HG03039 (cell line): ENCODE data around the gene TMEM135.
"Not testable (repeated sequence)": the region's sequence is repeated elsewhere in the genome, so short reads cannot be mapped to it uniquely, and the experiment has no call there.

ENCODE experiments used
- ATAC-seq: cut with Tn5 transposase; IDR thresholded peaks from one replicate; pipeline ENCODE4 v1.9.1; 2021; ENCODE audit warnings: mild to moderate bottlenecking, moderate library complexity; ENCODE audit not compliant: unreplicated experiment

TMEM135 gene

DNA sequence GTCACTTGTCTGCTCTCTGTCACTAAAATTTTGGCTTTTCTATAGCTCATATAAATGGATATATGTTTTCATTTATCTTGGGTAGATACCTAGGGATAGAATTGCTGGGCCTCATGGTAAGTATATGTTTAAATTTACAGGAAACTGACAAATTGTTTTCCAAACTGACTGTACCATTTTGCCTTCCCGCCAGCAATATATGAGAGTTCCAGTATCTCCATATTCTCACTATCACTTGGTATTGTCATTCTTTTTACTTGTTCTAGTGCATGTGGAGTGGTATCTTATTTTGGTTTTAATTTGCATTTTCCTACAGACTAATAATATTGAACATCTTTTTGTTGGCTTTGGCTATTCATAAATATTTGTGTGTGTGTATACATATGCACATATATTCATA lies 101.7 kb downstream of the TMEM135 start:
- ATAC-seq, result no peak

DNA sequence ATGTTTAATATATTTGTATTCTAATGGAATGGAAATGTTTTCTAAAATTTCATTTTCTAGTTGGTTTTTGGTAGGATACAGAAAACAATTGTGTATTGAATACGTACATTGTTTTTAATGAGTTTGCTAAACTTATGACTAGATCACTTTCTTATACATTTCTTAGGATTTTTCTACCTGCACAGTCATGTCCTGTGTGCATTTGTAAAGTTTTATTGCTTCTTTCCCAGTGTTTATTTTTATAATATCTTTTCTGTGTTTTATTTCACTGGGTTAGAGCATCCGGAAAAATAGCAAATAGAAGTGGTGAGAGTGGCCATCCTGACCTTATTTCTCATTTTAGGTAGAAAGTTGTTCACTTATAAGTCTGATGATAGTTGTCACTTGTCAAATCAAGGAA lies 103.6 kb downstream of the TMEM135 start:
- ATAC-seq, result no peak

DNA sequence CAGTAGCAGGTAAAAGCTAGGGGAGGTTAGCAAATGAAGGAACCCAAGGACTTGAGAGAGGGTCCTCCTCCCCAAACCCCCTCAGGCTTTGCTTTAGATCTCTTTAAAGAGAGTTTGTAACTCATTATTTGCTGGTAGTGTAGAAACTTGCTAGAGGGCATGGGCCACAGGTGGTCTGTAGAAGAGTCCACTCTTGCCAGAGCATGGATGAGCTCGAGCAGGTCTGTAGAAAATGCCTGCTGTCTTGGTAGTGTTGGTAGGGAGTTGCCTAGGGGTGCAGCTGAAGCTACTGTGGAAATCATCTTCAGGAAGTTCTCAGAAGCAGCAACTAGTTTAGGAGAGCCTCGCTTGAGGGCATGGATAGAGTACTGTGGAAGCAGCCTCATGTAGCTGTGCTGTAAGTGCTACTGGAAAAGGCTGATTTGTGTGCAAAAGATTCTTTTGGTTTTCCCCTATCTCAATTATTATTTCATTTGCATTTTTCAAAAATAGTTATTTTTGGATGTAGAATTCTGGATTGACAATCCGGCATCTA lies 104.3 kb downstream of the TMEM135 start:
- ATAC-seq, result no peak

DNA sequence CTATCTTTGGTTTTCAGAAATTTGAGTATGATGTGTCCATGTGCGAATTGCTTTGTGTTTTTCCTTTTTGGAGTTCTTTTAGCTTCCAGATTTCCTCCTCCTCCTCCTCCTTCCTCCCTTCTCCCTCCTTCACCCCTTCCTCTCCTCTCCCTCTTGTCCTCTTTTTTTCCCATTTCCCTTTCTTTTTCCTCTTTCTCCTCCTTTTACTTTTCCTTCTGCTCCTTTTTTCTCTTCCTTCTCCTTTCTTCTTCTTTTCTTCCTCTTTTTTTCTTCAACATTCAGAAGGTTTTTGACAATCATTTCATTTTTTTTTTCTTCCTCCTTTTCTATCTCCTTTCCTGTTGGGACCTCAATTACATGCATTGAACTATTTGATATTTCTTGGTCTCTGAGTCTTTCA lies 104.9 kb downstream of the TMEM135 start:
- no peak for ATAC-seq

DNA sequence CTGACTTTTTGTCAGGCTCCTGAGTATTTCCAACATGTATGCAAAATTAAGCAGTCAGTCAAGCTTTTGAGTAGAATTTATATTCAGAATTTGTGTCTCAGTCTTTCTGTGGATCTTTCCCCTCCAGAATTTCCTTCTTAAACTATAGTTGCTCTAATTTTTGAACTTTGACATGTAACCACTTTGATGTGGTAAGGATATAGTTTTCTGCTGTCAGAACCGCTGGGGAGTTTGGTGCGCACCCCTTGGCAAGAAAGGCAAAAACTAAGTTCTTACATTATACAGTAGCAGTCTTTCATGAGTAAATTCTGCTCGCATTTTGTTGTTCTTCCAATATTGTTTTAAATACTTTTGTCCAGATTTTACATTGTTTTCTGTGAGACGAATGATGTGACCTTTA lies 105.9 kb downstream of the TMEM135 start:
- ATAC-seq, result no peak

DNA sequence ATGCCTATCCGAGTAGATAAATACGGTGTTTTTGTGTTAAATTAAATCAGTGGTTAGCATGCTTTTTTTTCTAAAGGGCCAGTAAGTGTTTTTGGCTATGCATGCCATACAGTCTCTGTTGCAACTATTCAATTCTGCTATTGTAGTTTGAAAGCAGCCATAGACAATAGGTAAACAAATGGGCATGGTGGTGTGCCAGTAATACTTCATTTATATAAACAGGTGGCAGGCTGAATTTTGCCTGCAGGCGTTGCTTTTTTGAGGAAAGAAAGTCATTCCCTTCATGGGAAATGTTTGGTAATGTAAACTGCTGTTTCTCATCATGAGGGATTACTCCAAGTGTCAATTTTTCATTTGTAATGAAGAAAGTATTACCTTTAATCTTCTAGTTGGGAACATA lies 106.5 kb downstream of the TMEM135 start:
- no peak for ATAC-seq

DNA sequence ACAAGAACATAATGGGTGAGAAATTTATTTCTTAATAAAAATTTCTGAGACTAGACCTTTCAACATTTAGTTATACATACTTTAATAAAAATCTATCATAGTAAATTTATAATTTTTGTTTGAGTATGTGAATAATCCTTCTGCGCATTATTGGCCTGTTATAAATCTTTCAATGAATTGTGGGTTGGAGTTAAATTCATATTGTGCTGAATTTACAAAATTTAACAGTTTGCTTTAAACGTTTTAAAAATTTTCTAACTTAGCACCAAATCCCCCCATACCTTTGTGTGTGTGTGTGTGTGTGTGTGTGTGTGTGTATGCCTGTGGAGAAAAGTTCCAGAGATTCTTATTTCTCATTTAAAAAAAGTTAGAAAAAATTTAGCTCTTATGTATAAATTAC lies 111.0 kb downstream of the TMEM135 start:
- ATAC-seq, result no peak

DNA sequence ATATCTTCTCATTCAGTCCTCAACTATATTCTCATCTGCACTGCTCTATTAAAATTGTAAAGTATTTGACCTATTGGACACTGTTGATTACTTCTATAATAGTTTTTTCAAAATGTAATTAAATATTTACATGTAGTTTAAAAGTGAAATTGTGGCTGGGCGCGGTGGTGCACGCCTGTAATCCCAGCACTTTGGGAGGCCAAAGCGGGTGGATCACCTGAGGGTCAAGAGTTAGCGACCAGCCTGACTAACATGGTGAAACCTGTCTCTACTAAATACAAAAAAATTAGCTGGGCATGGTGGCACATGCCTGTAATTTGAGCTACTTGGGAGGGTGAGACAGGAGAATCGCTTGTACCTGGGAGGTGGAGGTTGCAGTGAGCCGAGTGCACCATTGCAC lies 112.0 kb downstream of the TMEM135 start:
- ATAC-seq, result not testable (repeated sequence)

DNA sequence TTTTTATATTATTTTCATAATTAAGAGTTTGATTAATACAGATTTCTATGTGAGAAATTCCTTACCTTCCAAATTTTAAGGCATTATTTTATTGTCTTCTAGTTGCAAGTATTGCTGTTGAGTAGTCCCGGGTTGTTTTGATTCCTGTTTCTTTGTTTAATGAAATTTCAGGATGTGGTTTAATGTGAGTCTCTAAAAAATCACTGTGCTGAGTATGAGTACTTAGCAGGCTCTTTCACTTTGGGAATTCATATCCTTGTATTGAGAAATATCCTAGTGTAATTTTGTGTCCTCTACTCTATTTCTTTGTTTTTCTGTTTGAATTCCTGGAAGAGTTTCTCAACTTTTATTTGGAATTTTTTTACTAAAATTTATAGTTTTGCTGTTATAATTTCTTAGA lies 113.2 kb downstream of the TMEM135 start:
- ATAC-seq, result no peak

DNA sequence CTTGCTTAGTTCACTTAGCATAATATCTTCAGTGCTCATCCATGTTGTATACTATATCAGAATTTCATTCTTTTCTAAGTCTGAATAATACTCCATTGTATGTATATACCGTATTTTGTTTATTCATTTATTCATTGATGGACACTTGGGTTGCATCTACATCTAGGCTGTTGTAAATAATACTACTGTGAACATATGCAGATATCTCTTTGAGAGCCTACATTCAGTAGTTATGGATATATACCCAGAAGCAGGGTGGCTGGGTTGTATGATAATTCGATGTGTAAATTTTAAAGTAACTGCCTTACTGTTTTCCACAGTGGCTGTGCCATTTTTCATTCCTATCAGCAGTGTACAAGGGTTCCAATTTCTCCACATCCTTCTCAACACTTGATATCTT lies 116.5 kb downstream of the TMEM135 start:
- ATAC-seq, result no peak

DNA sequence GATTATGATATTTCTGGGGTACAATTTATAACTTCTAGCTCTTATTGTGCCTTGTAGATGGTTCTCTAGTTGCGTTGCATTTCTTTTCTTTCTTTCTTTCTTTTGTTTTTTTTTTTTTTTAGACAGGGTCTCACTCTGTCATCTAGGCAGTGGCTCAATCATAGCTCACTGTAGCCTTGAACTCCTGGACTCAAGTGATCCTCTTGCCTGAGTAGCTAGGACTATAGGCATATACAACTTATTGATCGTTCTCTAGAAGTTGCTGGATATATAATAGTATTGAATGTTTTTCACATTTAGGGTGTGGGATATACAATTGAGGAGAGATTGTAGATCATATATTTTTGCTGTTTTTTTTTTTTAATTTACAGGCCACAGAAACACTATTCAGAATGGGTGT lies 119.2 kb downstream of the TMEM135 start:
- no peak for ATAC-seq

DNA sequence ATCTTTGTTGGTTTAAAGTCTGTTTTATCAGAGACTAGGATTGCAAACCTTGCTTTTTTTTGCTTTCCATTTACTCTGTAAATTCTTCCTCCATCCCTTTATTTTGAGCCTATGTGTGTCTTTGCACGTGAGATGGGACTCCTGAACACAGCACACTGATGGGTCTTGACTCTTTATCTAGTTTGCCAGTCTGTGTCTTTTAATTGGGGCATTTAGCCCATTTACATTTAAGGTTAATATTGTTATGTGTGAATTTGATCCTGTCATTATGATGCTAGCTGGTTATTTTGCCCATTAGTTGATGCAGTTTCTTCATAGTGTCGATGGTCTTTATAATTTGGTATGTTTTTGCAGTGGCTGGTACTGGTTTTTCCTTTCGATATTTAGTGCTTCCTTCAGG lies 131.3 kb downstream of the TMEM135 start:
- ATAC-seq, result not testable (repeated sequence)

DNA sequence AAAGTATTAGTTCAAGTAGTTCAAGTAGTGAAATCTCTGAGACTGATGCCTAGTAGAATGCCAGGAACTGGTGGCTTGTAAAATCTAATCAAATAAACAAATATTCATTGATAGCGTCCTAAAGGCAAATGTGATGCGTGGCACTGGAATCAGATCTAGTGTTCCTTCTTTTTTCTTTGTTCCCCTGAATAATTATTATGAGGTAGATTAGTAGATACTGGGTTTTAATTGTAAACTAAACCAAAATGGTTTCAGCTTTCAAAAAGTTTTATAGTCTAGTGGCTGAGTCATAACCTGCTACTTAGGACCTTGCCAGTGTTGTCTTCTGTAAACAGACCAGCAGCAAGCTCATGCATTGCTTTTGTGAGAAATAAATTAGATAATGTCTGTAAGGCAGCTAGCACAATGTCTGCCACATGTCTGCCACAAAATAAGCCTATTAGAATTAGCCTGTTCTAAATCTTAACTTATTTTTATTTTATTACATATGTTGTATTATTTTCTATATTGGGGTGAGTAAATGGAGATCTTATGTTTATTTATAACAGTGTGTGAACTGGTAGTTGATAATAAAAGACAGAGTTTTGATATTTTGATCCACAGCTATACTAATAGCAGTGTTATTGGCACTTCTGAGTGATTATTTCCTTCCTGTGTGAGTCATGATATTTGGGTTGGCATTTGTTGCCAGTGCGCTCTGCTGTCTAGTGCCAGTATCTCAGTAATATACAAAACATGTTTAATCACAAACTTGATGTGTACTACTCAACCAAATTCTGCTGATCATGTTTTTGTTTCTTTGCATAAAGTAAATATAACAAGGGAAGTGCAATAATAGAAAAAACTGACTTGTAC lies 135.7 kb downstream of the TMEM135 start:
- no peak for ATAC-seq

DNA sequence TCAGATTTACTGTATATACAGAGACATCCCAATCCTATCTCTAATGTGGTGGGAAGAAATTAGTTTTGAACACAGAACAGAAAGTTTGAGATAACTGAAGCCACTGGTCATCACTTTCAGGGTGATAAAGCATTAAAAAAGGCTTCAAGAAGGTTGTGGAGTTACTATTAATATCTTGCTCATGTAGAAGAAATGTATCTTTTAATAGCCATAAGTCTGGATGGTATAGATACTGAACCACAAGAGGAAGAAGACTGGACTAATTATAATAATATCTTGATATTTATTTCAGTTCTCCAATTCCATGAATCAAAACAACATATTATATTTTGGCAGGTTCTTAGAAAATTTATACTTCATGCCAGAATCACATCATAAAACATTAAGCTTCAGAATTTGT lies 137.1 kb downstream of the TMEM135 start:
- no peak for ATAC-seq

DNA sequence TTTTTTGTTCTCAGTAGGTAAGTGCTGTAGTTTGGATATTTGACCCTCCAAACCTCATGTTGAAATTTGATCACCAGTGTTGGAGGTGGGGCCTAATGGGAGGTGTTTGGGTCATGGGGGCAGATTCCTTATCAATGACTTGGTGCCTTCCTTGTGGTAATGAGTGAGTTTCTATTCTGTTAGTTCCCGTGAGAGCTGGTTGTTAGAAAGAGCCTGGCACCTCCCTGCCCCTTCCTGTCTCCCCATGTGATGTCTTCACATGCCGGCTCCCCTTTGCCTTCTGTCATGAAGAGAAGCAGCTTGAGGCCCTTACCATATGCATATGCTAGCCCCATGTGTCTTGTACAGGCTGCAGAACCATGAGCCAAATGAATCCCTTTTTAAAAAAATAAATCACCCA lies 138.3 kb downstream of the TMEM135 start:
- ATAC-seq, result no peak

DNA sequence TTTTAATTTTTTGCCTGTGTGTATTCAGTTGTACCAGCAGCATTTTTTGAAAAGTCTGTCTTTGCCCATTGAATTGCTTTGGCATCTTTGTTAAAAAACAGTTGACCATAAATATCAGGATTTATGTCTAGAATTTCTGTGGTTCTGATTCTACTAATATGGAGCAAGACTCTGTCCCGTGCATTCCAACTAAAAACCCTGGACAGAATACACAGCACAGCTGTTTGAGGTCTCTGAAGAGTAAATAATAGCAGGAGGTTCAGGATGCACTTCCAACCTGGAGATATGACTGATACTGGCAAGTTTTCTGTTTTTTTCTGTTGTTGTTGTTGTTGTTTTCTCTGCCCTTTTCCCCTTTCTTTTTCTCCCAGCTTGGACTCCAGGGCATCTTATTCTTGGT lies 141.9 kb downstream of the TMEM135 start:
- no peak for ATAC-seq

DNA sequence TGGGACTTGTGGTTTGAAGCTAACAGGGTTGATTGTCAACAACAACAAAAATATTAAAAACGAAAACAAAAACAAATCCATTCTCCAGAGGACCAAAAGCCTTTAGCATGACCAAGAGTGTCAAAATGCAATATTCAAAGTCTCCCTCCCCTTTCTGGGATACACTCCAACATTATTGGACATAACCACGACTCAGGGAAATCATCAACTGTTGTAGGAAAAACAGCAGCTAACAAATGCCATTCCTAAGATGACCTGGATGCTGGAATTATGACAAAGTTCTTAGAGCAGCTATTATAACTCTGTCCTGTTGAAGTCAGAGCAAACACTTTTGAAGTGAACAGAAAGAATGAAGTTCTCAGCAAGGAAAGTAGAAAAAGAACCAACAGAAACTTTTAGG lies 143.0 kb downstream of the TMEM135 start:
- no peak for ATAC-seq

DNA sequence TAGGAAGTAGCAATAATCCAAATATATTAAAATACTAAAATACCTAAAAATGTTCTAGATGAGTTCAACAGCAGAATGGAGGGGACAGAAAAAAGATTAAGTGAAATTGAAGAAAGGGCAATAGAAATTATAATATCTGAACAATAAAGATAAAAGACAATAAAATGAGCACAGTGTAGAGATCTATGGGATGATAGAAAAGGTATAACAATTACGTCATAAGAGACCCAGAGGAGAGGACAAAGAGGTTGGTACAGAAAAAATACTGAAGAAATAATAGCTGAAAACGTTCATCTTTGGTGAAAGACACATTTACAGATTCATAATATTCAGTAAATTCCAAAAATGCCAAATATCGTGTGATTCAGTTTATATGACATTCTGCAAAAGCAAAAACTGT lies 143.4 kb downstream of the TMEM135 start:
- ATAC-seq, result no peak

DNA sequence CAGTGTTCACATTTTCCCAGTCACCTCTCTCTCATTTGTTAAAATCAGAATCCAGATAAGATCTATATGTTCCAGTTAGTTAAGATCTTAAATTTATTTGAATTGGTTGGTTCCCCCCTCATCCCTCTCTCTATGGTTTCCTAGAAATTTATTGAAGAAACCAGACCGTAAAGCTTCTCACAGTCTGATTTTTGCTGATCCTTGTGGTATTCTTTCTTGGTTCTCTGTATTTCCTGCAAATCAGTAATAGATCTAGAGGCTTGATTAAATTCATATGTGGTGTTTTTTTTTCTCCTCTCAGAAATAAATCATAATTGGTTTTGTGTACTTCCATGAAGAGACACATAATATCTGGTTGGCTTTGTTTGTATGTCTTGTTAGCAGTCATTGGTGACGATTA lies 147.5 kb downstream of the TMEM135 start:
- no peak for ATAC-seq

DNA sequence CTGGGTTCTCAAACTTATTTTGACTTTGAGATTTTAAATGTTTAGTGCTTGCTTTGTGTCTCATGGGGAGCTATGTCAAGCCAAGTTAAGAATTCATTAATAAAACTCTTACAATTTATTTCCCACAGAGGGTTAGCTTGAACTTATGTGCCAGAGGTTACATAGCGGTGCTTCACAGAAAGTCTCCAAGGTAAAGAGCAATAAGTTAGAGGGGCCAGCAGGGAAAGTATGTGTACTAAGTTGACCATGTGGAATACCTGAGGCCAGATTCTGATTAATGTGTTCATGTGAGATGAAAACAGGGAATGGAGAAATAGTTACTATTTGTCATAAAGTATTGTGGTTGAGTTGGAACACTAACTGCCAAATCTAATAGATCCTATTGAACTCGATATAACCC lies 149.3 kb downstream of the TMEM135 start:
- no peak for ATAC-seq

DNA sequence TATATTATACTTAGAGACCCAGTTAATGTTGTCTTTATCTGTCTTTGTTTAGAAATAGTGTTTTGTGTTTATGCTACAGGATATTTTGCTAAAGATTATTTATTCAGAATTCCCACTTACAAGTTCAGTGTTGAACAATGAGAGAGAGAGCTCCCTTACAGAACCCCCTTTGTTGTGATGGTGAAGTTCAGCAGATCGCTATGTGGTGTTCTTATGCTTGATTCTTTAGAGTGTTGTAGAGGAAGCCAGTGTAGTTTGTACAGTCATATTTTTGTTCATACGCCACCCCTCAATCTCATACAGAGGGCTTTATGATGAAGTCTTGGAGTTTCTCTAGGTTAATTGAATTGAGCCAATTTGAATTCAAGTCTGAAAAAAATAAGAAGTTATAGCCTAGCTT lies 150.2 kb downstream of the TMEM135 start:
- no peak for ATAC-seq

DNA sequence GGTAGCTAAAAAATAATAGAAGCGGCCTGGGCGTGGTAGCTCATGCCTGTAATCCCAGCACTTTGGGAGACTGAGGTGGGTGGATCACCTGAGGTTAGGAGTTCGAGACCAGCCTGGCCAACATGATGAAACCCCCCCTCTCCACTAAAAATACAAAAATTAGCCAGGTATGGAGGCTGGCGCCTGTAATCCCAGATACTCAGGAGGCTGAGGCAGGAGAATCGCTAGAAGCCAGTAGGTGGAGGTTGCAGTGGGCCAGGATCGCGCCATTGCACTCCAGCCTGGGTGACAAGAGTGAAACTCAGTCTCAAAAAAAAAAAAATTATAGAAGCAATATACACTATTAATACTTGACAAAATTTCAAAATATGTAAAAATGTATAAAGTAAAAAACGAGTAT lies 150.7 kb downstream of the TMEM135 start:
- not testable (repeated sequence) for ATAC-seq

DNA sequence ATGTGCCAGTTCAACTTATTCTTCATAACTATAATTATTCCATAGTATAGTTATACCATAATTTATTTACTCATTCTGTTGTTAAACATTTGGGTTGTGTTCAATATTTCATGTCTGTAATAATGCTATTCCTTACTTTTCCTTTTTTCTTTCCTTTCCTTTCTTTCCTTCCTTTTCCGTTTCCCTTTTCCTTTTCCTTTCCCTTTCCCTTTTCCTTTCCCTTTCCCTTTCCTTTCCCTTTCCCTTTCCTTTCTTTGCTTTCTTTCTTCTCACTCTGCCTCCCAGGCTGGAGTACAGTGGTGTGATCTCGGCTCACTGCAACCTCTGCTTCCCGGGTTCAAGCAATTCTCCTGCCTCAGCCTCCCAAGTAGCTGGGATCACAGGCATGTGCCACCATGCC lies 151.2 kb downstream of the TMEM135 start:
- ATAC-seq, result not testable (repeated sequence)
